ENCODE measurements around the gene ALPG.

Gene ALPG

DNA sequence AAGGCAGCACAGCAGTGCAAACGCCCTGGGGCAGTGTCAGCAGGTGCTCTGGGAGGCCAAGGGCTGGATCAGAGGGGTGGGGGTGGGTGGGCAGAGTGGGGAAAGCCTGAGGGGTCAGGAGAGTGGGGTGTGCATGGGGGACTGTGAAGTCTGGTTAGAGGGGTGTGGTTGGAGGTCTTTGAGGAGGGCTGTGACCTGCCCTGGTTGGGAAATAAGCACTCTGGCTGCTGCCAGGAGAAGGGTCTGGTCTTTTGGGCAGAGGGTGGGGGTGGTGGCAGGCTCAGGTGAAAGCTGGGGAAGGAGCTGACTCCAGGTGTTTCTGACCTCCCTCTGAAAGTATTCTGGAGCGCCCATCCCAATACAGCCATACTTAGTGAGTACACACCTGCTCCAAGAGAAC is 53.5 kb downstream of the ALPG start:
- DNase-seq: no peak
